HG03066 (cell line): Measurements from ENCODE around the gene FLOT1.
"Not testable (repeated sequence)": the region's sequence is repeated elsewhere in the genome, so short reads cannot be mapped to it uniquely, and the experiment has no call there.

Experiments
- ATAC-seq: cut with Tn5 transposase; IDR thresholded peaks from one replicate; pipeline ENCODE4 v1.9.1; 2021; ENCODE audit warnings: low read depth; ENCODE audit not compliant: unreplicated experiment

The FLOT1 gene

GRCh38 chr6:30767944-30768301 lies 25.4 kb upstream of the FLOT1 start:
- no peak for ATAC-seq

- no peak for ATAC-seq
These were observed 24.9 kb upstream of the FLOT1 start for GRCh38 chr6:30767158-30767943.

- ATAC-seq: no peak
These were observed 24.1 kb upstream of the FLOT1 start for GRCh38 chr6:30766461-30767157.

GRCh38 chr6:30765495-30765894 lies 23.0 kb upstream of the FLOT1 start:
- not testable (repeated sequence) for ATAC-seq

GRCh38 chr6:30764490-30765043 lies 22.1 kb upstream of the FLOT1 start:
- not testable (repeated sequence) for ATAC-seq

- no peak for ATAC-seq
These were observed 21.4 kb upstream of the FLOT1 start for GRCh38 chr6:30763618-30764489.

- no peak for ATAC-seq
These were observed 20.7 kb upstream of the FLOT1 start for GRCh38 chr6:30763155-30763617.

GRCh38 chr6:30761791-30762429 lies 19.4 kb upstream of the FLOT1 start:
- no peak for ATAC-seq

- ATAC-seq: no peak
These were observed 18.1 kb upstream of the FLOT1 start for GRCh38 chr6:30760549-30760948.

- no peak for ATAC-seq
These were observed 17.2 kb upstream of the FLOT1 start for GRCh38 chr6:30759575-30760239.

- ATAC-seq: no peak
These were observed 14.9 kb upstream of the FLOT1 start for GRCh38 chr6:30757261-30757904.

GRCh38 chr6:30756405-30757003 lies 14.0 kb upstream of the FLOT1 start:
- not testable (repeated sequence) for ATAC-seq

- no peak for ATAC-seq
These were observed 12.1 kb upstream of the FLOT1 start for GRCh38 chr6:30754631-30755030.

- ATAC-seq: no peak
These were observed 9.9 kb upstream of the FLOT1 start for GRCh38 chr6:30752157-30752927.

- no peak for ATAC-seq
These were observed 7.8 kb upstream of the FLOT1 start for GRCh38 chr6:30750379-30750668.

- ATAC-seq: no peak
These were observed 7.3 kb upstream of the FLOT1 start for GRCh38 chr6:30749554-30750378.

- no peak for ATAC-seq
These were observed 6.5 kb upstream of the FLOT1 start for GRCh38 chr6:30748851-30749540.
